HCT116 (cell line): ENCODE data around the gene PUM1.

Experiments used
- POLR2A ChIP-seq: IDR thresholded peaks from 2 replicates; pipeline ENCODE4 v1.7.0; 2011; ENCODE audit warnings: borderline replicate concordance; ENCODE audit not compliant: insufficient read depth, insufficient read length; ENCODE audit errors: extremely low read depth
- SP1 ChIP-seq: IDR thresholded peaks from 2 replicates; pipeline ENCODE4 v1.6.1; 2012; ENCODE audit warnings: low read depth
- TF ChIP-seq, protein P1 (sequence below): IDR thresholded peaks from 2 replicates; pipeline ENCODE4 v1.6.1; 2012
- TF ChIP-seq, protein P2 (sequence below), 3 experiments: fragments of 200-600 bp in 1 of 3; sonication (generic) in 1 of 3; IDR thresholded peaks in 2 of 3; conservative IDR thresholded peaks in 1 of 3; 2 replicates each; pipeline ENCODE4 v1.5.1; 2012 to 2017; ENCODE audit warnings: low read depth in 2 of 3, low read length in 2 of 3, antibody characterized with exemption in 1 of 3, borderline replicate concordance in 1 of 3, control low read depth in 1 of 3, mild to moderate bottlenecking in 1 of 3, mixed read lengths in 1 of 3, mixed run types in 1 of 3, moderate library complexity in 1 of 3; ENCODE audit not compliant: insufficient read depth in 1 of 3

GRCh38 chr1:31065310-31066217 lies at the start of gene PUM1:
- TF ChIP-seq, protein P1, sequence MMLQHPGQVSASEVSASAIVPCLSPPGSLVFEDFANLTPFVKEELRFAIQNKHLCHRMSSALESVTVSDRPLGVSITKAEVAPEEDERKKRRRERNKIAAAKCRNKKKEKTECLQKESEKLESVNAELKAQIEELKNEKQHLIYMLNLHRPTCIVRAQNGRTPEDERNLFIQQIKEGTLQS: no peak
- peak; percentile 66 for TF ChIP-seq POLR2A
- peak; percentile 46; the same call in 1 of the 2 replicates for TF ChIP-seq SP1
- TF ChIP-seq, protein P2, sequence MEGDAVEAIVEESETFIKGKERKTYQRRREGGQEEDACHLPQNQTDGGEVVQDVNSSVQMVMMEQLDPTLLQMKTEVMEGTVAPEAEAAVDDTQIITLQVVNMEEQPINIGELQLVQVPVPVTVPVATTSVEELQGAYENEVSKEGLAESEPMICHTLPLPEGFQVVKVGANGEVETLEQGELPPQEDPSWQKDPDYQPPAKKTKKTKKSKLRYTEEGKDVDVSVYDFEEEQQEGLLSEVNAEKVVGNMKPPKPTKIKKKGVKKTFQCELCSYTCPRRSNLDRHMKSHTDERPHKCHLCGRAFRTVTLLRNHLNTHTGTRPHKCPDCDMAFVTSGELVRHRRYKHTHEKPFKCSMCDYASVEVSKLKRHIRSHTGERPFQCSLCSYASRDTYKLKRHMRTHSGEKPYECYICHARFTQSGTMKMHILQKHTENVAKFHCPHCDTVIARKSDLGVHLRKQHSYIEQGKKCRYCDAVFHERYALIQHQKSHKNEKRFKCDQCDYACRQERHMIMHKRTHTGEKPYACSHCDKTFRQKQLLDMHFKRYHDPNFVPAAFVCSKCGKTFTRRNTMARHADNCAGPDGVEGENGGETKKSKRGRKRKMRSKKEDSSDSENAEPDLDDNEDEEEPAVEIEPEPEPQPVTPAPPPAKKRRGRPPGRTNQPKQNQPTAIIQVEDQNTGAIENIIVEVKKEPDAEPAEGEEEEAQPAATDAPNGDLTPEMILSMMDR (IDR thresholded peaks at IDR 0.05 in 2 of 3, conservative IDR thresholded peaks at IDR 0.05 in 1 of 3; ENCODE audit: borderline replicate concordance in 1 of 3, insufficient read depth in 1 of 3, low read depth in 2 of 3, low read length in 2 of 3): no peak
